Measurements from ENCODE around the gene VAV3. TPM values are rescaled to one million over a fixed set of nuclear protein-coding genes. Genes with fewer than 3 reads are reported as not detected.
"Not testable (repeated sequence)": the region's sequence is repeated elsewhere in the genome, so short reads cannot be mapped to it uniquely, and the experiment has no call there.

VAV3 gene
- polyA plus RNA-seq, 3 donors, result 2.2 to 10.2 (median 6.6) TPM

- WGBS, 3 donors, result 37 to 66% (median 64%) methylated on average over 3 of the region's 3 CpGs
- no peak overlapping the region for H3K27ac ChIP-seq (ENCODE audit: low read depth, low read length)
Observed at GRCh38 chr1:107870696-107871095, 94.3 kb downstream of the VAV3 start.

GRCh38 chr1:107867897-107868296, 97.1 kb downstream of the VAV3 start:
- 34 to 72% (median 67%) methylated on average over 1 of the region's 1 CpG for WGBS, 3 donors
- H3K27ac ChIP-seq (ENCODE audit: low read depth, low read length), result no peak overlapping the region

- H3K27ac ChIP-seq (ENCODE audit: low read depth, low read length), result no peak overlapping the region
- 45 to 89% (median 84%) methylated on average over 2 of the region's 2 CpGs for WGBS, 3 donors
Observed at GRCh38 chr1:107867422-107867821, 97.6 kb downstream of the VAV3 start.

GRCh38 chr1:107866870-107867269, 98.1 kb downstream of the VAV3 start:
- H3K27ac ChIP-seq (ENCODE audit: low read depth, low read length), result no peak overlapping the region

GRCh38 chr1:107865627-107866026, 99.4 kb downstream of the VAV3 start:
- no peak overlapping the region for H3K27ac ChIP-seq (ENCODE audit: low read depth, low read length)
- 87 to 96% (median 90%) methylated on average over 1 of the region's 1 CpG for WGBS, 3 donors

- WGBS, 3 donors, result 82 to 99% (median 97%) methylated on average over 4 of the region's 4 CpGs
- no peak overlapping the region for H3K27ac ChIP-seq (ENCODE audit: low read depth, low read length)
Observed at GRCh38 chr1:107863342-107863741, 101.6 kb downstream of the VAV3 start.

GRCh38 chr1:107862064-107862463, 102.9 kb downstream of the VAV3 start:
- WGBS, 3 donors, result 58 to 83% (median 58%) methylated on average over 2 of the region's 2 CpGs
- H3K27ac ChIP-seq (ENCODE audit: low read depth, low read length), result no peak overlapping the region

GRCh38 chr1:107858323-107858722, 106.7 kb downstream of the VAV3 start:
- H3K27ac ChIP-seq (ENCODE audit: low read depth, low read length), result no peak overlapping the region
- 76 to 95% (median 94%) methylated on average over 5 of the region's 5 CpGs for WGBS, 3 donors

- no peak overlapping the region for H3K27ac ChIP-seq (ENCODE audit: low read depth, low read length)
Observed at GRCh38 chr1:107851418-107851817, 113.6 kb downstream of the VAV3 start.

- H3K27ac ChIP-seq (ENCODE audit: low read depth, low read length), result not testable (repeated sequence)
- 37 to 45% (median 43%) methylated on average over 7 of the region's 7 CpGs for WGBS, 3 donors
Observed at GRCh38 chr1:107844541-107845194, 120.3 kb downstream of the VAV3 start.

- no peak overlapping the region for H3K27ac ChIP-seq (ENCODE audit: low read depth, low read length)
- 53 to 74% (median 65%) methylated on average over 6 of the region's 6 CpGs for WGBS, 3 donors
Observed at GRCh38 chr1:107843989-107844388, 121.0 kb downstream of the VAV3 start.

GRCh38 chr1:107842241-107842640, 122.7 kb downstream of the VAV3 start:
- 46 to 65% (median 54%) methylated on average over 2 of the region's 2 CpGs for WGBS, 3 donors
- no peak overlapping the region for H3K27ac ChIP-seq (ENCODE audit: low read depth, low read length)

GRCh38 chr1:107840725-107841124, 124.3 kb downstream of the VAV3 start:
- 13 to 61% (median 19%) methylated on average over 1 of the region's 1 CpG for WGBS, 3 donors
- H3K27ac ChIP-seq (ENCODE audit: low read depth, low read length), result no peak overlapping the region

- no peak overlapping the region for H3K27ac ChIP-seq (ENCODE audit: low read depth, low read length)
- 67 to 89% (median 75%) methylated on average over 4 of the region's 4 CpGs for WGBS, 3 donors
Observed at GRCh38 chr1:107838056-107838455, 126.9 kb downstream of the VAV3 start.

- WGBS, 3 donors, result 88 to 99% (median 96%) methylated on average over 4 of the region's 4 CpGs
- H3K27ac ChIP-seq (ENCODE audit: low read depth, low read length), result no peak overlapping the region
Observed at GRCh38 chr1:107835151-107835670, 129.8 kb downstream of the VAV3 start.

- WGBS, 3 donors, result 67 to 78% (median 75%) methylated on average over 2 of the region's 2 CpGs
Observed at GRCh38 chr1:107833061-107833460, 131.9 kb downstream of the VAV3 start.

GRCh38 chr1:107831921-107832320, 133.1 kb downstream of the VAV3 start:
- 59 to 77% (median 75%) methylated on average over 2 of the region's 2 CpGs for WGBS, 3 donors
- H3K27ac ChIP-seq (ENCODE audit: low read depth, low read length), result no peak overlapping the region

More at GRCh38 chr1:107833061-107833460, 131.9 kb downstream of the VAV3 start:
- no peak overlapping the region for H3K27ac ChIP-seq (ENCODE audit: low read depth, low read length)

- no peak overlapping the region for H3K27ac ChIP-seq (ENCODE audit: low read depth, low read length)
- WGBS, 3 donors, result 76 to 93% (median 90%) methylated on average over 3 of the region's 3 CpGs
Observed at GRCh38 chr1:107830526-107830925, 134.5 kb downstream of the VAV3 start.

GRCh38 chr1:107830075-107830474, 134.9 kb downstream of the VAV3 start:
- 81 to 88% (median 87%) methylated on average over 1 of the region's 1 CpG for WGBS, 3 donors
- no peak overlapping the region for H3K27ac ChIP-seq (ENCODE audit: low read depth, low read length)

- WGBS, 3 donors, result 51 to 93% (median 69%) methylated on average over 1 of the region's 1 CpG
- no peak overlapping the region for H3K27ac ChIP-seq (ENCODE audit: low read depth, low read length)
Observed at GRCh38 chr1:107829036-107829770, 135.8 kb downstream of the VAV3 start.

All from adipose tissue (tissue), 3 donors.